Fibroblast of skin of left quadriceps (primary cell): ENCODE results near the gene CTNNA2.

Source experiments
- DNase-seq, 2 experiments: peaks; one replicate each; pipeline ENCODE4 v3.0.0-alpha.2; 2013; ENCODE audit warnings: low read depth in 2 of 2

CTNNA2 gene

DNA sequence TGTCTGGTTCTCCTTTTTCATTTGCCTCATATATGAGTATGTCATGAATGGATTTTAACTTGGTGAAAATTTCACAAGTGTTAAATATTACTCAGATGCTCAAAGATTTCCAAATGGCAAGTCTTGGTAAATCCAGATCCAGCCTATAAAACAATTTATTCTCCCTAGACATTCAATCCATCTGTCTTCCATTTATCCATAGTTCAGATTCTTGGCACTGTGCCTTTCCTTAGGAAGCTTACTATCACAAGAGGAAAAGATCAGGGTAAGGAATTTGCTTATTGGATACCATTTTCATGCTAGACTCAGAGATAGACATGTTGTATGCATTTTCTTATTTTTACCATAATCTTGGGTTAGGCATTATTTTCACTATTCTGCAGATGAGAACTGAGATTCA is 864.2 kb downstream of the CTNNA2 start:
- peak; percentile 79 to 81 for DNase-seq

DNA sequence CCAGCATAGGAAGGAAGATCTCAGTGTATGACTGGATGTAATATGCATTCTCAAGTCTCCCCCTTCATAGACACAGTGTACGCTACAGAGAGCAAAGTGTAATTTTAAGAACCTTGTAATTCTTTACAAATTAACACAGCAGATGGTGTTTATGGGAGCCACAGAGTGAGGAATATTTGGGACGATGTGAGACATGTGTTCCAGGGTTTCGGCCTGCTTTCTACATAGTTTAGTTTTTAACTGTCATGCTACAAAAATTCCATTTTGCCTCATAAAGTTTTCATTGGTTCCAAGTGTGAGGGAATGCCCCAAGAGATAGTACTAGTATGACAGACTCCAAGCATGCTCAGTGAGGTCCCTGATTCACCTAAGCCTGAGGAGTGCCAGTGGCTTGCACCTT is 867.9 kb downstream of the CTNNA2 start:
- DNase-seq: peak; percentile 60 to 63

DNA sequence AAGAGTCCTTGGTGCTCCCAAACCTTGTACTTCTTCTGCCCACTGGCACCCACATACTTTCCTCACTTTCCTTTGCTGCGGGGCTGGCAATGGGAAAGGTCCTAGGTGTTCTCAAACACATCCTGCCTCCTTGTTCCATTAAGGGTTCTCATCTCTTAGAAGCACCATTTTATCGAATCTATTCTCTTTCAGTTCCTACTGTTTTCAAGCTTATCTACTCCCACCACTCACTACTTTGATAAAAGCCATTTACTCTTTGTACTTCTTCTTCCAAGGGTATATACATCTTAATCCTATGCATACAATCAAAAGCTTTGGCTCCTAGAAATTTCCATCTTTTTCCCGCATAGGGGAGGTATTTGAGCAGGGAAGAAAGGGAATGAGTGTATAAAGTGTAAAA is 868.8 kb downstream of the CTNNA2 start:
- no peak for DNase-seq

DNA sequence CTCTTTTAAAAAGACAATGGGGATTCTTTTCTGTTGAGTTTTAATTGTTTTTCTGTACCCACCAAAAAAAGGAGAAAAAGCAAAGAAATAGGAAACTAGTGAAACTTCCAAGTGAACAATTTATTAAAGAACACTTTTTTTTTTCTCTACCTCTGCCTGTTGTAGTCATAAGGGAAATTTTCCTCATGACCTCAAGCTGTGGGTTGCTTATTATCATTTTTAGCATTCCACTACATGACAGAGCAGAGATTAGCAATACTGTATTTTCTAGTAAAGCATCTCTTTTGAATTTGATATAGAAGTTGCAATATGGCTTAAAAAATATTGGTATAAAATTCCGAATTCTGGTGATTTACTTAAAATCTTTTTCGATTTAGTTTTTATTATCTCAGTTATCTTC is 879.6 kb downstream of the CTNNA2 start:
- peak; percentile 37 to 41 for DNase-seq

DNA sequence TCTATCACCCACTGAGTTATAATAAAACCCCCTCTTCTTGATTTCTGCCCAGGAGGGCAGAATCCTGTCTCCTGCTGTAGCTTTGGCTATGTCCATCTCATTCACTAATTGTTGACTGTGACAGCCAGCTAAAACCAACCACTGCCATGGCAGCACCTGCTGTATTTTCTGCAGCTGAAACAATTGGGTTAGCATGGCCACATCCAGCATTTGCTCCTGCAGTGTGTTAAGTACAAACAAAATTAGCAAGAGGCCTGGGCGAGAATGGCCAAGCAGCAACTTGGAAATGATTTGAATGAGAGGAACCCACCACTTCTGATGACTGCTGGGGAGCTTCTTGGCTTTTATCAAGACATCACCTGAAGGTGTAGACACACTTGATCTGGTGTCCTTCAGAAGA is 881.1 kb downstream of the CTNNA2 start:
- DNase-seq: no peak

DNA sequence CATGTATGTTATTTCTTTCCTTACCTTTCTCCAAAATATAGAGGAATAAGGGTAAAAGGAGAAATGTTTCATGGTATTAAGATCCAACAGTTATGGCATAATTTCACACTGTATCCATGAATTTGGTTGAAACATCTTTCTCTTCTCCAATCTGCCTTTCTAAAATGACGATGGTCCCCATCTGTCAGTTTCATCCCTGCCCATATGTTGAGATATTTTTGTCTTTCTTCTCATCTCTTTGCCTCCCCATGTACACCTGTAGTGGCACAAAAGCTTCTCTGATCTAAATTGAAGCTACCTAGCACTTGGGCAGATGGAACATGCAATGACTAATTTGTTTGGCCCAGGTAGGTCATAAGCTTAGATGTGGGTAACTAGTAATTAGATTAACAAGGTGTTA is 882.4 kb downstream of the CTNNA2 start:
- DNase-seq: no peak

DNA sequence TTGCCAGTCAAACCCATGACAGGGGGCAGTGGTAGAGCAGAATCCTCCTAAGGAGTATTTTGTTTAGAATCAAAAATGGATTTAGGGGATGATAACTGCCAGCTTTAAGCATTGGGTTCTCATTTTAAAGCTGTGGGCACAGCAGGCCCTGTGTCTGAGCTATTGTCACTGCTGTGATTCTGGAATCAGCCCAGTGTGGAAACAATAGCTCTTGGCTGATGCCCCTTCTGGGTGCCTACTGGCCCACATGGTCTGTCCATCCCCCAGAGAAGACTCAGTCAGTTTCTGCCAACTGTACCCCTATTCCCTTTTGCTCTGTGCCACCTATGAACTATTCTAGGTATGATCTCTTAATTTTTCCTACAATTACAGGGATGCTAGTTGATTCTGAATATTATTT is 883.4 kb downstream of the CTNNA2 start:
- no peak for DNase-seq

DNA sequence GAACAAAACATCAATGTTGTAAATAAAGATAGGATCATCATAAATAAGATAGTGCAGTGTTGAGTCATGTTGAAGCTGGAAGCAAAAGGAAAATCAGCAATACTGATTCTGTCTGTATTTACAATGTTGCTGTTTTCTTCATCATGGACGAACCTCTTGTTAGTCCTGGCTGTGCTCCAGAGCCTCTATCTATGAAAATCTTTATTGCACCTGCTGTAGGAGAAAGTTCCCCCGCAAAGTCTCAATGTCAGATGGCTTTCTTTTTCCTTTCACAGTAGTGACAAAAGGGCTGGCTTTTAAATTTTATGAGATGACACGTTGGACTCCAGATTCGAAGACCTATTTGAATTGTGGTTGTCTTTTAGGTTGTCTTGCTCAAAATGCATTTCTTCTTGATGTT is 890.2 kb downstream of the CTNNA2 start:
- DNase-seq: no peak

DNA sequence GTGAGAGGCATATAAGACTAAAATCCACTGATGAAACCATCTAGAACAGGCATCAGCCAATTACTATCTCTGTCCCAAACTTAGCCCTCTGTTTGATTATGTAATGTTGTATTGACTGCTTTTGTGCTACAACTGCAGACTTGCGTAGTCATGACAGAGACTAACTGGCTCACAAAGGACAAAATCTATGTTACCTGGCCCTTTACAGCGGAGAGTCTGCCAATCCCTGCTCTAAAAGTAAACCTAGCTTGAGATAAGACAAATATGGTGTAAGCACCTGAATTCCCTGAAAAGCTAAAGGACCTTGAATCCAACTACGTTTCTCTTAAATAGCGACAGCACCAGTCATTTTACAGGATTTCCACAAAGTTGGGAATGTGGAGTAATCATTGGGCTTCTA is 894.5 kb downstream of the CTNNA2 start:
- DNase-seq: no peak

DNA sequence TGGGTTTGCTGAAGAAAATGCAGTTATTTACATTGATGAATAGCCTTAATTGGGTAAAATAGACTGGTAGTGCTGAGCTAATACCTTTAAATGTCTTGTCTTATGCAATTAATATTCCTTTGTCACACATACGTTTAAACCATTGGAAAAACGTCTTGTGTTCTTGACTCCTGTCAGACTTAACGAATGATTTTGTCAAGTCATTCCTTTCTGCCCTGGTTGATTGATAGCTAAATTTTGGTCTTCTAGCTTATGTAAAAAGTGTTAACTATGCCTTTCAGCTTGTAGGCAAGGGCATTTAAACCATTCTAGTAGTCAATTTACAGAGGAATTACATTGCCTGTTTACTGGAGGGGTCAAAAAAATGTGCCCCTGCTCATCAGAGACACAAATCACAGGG is 897.5 kb downstream of the CTNNA2 start:
- no peak for DNase-seq

DNA sequence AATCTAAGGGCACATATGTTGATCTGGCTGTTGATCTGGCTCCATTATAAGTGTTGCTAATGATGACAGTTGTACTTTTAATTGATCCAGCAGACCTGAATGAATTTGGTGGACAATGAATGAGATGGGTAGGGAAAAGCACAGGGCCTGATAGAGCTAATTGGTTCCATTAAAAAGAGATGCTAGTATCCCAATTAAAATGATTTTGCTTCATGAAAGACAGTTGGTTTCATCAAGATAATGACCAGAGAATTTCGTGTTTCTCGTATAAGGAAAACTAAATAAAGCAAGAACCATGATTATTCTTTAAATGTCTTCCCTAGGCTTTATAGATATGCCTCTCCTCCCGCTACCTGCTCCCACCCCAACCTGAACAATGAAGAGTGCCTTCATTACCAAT is 900.3 kb downstream of the CTNNA2 start:
- no peak for DNase-seq

DNA sequence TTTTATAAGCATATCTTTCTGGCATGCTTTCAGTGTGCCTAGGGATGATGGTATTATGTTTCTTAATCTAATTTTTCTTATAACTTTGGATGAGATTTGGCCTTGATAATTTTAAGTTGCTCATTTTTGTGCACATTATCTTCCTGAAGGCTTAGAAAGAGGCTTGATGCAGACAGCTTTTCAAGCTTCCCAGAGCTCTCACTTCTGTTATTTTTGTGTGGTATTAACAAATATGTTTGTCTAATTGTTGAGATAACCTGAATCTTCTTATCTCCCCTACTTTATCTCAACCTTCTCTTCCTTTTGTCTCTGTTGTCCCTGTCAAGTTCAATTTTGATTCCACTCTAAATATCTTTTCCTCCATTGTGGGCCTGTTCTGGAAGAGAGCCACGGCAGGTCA is 904.9 kb downstream of the CTNNA2 start:
- DNase-seq: no peak

DNA sequence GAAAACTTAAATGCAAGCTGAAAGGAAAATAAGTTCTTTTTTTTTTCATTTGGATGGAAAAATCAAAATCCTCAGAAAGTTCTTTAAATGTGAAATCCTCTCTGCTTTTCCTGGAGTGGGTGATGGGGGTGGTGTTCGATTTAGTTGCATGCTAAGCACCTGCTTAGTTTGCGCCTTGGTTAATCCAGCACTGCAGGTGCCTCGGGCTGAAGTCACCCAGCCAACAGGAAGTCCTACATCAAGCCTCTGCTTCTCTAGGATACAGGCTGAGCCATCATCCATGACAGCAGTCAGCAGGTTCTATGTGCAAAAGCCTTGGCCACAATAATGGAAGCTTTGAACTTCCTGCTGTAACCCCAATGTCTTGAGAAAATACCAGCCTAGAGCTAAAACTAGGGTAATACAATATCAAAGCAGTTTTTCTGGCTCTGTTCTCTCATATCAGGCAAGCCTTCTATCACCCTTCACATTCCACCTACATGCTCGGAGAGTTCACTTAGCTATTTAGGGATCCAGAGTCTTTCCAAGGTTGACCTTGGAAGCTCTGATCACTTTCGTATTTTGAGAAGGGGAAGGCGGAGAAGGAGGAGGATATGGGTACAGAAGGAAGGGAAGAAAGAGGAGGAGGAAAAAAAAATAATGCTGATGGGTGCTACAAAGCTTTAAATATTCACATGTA is 907.8 kb downstream of the CTNNA2 start:
- no peak for DNase-seq

DNA sequence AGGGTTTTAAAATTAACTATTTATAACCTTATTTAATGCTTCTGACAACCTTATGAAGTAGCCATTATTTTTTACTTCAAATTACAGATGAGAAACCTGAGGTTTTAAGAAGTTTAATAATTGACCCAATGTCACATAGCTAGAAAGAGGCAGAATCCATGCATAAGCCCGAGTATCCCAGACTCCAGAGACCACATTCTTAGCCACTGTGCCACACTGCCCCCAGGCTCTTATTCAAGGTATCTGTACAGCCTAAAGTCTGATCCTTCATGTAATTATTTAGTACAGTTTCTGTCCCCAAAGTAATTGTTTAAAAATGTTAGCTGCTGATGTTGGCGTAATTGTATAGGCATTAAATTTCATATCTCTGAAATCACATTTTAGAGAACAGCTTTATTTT is 916.4 kb downstream of the CTNNA2 start:
- no peak for DNase-seq

DNA sequence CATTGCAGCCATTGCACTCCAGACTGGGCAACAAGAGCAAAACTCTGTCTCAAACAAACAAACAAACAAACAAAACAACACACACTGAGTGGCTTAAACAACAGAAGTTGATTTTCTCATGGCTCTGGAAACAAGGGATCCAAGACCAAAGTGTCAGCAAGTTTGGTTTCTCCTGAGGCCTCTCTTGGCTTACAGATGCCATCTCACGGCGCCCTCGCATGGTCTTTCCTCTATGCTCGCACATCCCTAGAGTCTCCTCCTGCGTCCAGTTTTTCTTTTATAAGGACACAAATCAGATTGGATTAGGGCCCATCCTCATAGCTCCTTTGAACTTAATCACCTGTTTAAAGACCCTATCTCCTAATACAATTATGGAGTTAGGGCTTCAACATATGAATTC is 925.1 kb downstream of the CTNNA2 start:
- no peak for DNase-seq

DNA sequence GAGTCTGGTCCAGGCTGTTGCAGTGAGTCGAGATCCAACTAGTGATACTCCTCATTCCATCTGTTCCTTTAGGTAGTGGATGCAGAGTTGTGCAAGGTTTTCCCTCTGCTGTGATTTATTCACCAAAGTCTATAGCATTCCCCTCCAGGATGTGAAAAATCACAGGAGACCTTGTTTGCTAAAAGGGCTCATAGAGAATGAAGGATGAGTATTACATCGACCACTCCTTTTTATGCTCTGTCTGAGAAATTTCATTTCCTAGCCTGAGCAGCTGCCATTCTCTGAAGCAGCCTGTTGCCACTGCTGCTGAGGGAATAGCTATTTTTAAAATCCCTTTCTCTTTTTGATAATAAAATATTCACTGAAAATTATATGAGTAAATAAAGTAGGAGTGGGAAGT is 925.8 kb downstream of the CTNNA2 start:
- DNase-seq: no peak

DNA sequence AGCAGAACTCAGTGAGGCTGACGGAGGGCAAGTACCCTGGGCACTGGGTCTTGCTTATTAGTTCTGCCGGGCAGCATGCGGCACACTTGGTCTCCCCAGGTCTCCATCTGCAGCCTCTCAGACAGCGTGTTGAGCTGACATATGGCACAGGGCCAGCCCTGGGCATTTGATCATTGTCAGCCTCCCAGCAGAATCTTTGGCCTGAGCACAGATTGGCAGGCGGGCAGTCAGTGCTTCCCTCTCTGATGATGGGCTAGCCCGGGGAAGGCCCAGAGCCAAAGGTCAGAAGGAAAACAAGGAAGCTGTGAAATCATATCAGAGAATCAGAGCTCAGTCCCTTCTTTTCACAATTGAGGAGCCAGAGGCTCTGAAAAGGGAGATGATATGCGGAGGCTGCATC is 941.8 kb downstream of the CTNNA2 start:
- DNase-seq: no peak

DNA sequence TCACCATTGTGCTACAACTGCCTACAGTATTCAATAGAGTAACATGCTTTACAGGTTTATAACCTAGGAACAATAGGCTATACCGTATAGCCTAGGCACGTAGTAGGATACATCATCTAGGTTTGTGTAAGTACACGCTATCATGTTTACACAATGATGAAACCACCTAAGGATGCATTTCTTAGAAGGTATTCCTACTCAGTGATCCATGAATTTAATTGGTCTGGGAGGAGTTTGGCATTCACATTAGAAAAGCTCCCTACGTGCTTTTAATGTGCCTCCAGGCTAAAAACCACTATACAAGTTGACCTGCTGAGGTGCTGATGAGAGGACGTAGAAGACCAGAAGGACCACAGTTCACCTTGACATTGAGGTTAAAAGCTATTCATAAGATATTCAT is 946.2 kb downstream of the CTNNA2 start:
- no peak for DNase-seq

DNA sequence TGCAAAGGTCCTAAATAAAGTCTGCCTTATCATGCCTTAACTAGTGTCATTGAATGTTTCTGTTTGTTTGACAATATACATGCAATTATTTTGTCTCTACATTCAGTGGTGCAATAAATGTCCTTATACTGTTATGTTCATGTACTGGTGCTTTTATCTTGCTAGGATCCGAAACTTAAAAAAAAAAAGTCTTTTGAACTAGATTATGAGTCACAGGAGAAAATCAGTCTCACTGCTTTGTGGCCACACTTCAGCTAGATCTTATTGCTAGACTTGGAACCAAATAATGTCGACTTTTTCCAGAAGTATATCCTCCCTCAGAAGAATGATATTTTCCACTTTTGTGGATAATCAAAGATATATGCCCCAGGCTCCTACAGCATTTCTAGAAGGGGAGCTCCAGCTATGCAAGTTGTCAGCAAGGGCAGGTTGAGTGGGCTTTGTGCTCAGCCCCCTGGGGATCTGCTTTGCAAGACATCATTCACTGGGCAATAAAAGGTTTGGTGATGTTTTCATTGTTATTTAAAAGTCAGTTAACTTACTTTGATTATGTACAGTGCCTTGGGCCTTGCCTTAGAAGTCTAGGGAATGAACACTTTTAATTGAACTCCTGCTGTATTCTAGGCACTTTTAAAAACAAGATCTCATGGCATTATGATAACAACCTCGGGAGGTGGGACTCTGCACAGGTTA is 948.8 kb downstream of the CTNNA2 start:
- no peak for DNase-seq

DNA sequence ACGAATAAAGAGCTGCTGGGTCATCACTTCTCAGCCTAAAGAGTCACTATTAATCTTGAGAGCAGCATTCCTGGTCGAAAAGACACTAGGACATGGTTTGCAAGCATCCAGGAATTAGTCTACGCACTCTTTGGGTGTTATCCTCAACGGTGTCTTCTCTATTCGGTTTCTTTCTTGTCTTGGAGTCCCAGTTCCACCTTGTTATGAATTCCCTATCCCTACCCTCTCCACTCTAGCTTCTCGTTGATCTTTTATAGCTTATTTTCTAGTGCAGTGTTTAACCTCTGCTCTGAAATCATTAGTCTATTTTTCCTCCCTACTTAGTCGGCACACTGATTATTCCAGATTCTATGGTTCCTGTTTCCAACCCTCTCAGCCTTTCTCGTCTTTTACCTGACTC is 949.8 kb downstream of the CTNNA2 start:
- no peak for DNase-seq

DNA sequence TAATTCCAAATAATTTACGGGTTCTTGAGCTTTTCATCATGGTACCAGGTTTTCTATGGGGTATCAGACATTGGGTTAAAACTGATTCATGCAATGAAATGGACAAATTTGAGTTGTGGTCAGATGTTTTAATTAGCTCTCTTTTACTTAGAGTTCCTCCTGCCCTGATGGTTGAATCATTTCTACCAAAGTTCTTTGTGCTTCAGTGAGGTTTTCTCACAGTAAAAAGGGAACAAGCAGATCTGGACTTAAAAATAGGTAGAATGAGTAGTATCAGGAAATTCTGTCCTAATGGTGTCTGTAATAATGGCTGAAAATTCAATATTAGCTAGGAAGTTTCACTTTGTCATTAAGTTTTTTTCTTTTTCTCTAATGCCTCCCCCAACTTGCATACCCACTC is 951.4 kb downstream of the CTNNA2 start:
- DNase-seq: no peak

DNA sequence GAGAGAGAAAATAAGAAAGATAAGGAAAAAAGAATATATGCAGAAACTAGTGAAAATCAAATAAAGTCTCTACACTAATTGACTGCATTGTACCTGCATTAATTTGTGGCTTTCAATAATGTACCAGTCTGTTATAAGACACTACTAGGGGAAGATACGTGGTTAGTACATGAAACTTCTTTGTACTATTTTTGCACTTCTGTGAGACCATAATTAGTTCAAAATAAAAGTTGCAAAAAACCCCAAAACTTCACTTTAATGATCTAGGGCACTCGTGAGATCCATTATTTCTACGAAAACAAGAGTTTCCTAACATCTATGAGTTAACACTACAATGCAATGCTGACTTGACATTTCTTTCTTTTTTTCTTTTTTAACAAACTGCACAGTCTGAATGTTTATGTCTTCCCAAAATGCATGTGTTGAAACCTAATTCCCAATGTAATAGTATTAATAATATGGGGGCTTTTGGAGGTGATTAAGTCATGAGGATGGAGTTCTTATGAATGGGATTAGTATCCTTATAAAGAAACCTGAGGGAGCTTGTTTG is 954.5 kb downstream of the CTNNA2 start:
- no peak for DNase-seq

DNA sequence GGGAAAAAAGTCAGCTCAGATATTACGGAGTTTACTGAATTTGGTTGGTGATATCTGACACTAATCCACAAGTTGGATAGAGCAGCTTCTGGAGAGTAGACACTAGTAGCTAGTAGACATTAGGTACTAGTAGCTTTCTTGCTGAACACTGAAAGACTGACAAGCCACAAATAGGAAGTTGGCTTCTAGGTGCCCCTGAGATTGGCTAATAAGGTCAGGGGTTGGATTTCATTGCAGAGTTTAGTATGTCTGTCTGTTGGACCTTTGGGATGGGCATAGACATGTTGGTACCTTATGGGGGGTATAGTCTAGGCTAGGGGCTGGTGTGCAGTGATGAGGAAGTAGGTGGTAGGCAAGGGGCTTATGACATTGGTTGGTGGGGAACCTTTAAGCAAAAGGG is 956.6 kb downstream of the CTNNA2 start:
- DNase-seq: no peak

DNA sequence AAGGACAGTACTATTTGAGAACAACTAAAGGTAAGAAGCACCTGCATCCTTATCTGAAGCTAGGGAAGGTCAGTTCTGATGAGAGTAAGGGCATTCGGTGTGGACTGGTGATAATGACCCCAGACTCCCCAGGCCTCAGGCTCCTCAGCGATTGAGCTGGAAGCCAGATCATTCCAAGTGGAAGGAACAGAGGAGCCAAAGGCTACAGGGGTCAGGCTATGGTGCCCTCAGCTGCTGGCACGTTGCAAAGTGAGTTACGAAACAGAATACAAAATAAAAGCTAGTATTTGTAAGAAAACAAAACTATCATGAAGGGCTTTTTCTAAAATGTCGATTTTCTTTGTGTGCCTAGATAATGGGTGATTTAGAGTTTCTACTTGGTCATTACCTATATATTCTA is 960.2 kb downstream of the CTNNA2 start:
- no peak for DNase-seq
